Fibroblast of lung (primary cell): Measurements from ENCODE around the gene MSMB. TPM values are rescaled to one million over a fixed set of nuclear protein-coding genes. Genes with fewer than 3 reads are reported as not detected.
"Not testable (repeated sequence)": the region's sequence is repeated elsewhere in the genome, so short reads cannot be mapped to it uniquely, and the experiment has no call there.

ENCODE experiments used
- DNase-seq, 2 donors: peaks; one replicate each; pipeline versions ENCODE4 v3.0.0 to v3.0.0-alpha.2; 2010; ENCODE audit warnings: low read depth in 2 of 2
- H2AFZ ChIP-seq: 2 replicates; pipeline ENCODE4 v1.5.1; 2012; ENCODE audit warnings: low read length, control low read depth, inconsistent platforms
- H3K27ac ChIP-seq: 2 replicates; pipeline ENCODE4 v1.5.1; 2011; ENCODE audit warnings: low read length, control low read depth; ENCODE audit not compliant: insufficient read depth
- H3K27me3 ChIP-seq: 2 replicates; pipeline ENCODE4 v1.5.1; 2011; ENCODE audit warnings: mild to moderate bottlenecking, low read length; ENCODE audit not compliant: control insufficient read depth, insufficient read depth
- H3K36me3 ChIP-seq: 2 replicates; pipeline ENCODE4 v1.5.1; 2011; ENCODE audit warnings: low read length; ENCODE audit not compliant: control insufficient read depth, insufficient read depth
- H3K4me1 ChIP-seq: 2 replicates; pipeline ENCODE4 v1.5.1; 2011; ENCODE audit warnings: low read length; ENCODE audit not compliant: control insufficient read depth, insufficient read depth; ENCODE audit errors: extremely low read depth
- H3K4me2 ChIP-seq: 2 replicates; pipeline ENCODE4 v1.5.1; 2011; ENCODE audit warnings: low read length, control low read depth; ENCODE audit not compliant: insufficient read depth; ENCODE audit errors: extremely low read depth
- H3K4me3 ChIP-seq, 4 experiments: fragments of 200-600 bp in 1 of 4; sonication (generic) in 1 of 4; replicated peaks in 1 of 4; 2 replicates each; pipeline ENCODE4 v1.5.1; 2011 to 2016; ENCODE audit warnings: low read length in 4 of 4, low read depth in 3 of 4, mild to moderate bottlenecking in 3 of 4, control low read depth in 2 of 4, inconsistent platforms in 1 of 4, mixed read lengths in 1 of 4; ENCODE audit not compliant: insufficient read depth in 1 of 4; ENCODE audit errors: control extremely low read depth in 1 of 4
- H3K79me2 ChIP-seq: 2 replicates; pipeline ENCODE4 v1.5.1; 2012; ENCODE audit warnings: mild to moderate bottlenecking, low read length, inconsistent platforms; ENCODE audit not compliant: control insufficient read depth, insufficient read depth
- H3K9ac ChIP-seq: 2 replicates; pipeline ENCODE4 v1.5.1; 2011; ENCODE audit warnings: mild to moderate bottlenecking, low read length, control low read depth; ENCODE audit not compliant: insufficient read depth
- H3K9me3 ChIP-seq: 2 replicates; pipeline ENCODE4 v1.5.1; 2012; ENCODE audit warnings: low read depth, low read length; ENCODE audit not compliant: control insufficient read depth, insufficient read depth
- H4K20me1 ChIP-seq: 2 replicates; pipeline ENCODE4 v1.5.1; 2011; ENCODE audit warnings: low read length; ENCODE audit not compliant: control insufficient read depth, insufficient read depth; ENCODE audit errors: extremely low read depth
- EZH2 ChIP-seq: IDR thresholded peaks from 2 replicates; pipeline ENCODE4 v1.5.1; 2012; ENCODE audit warnings: low read length, control low read depth, mild to moderate bottlenecking; ENCODE audit errors: missing control alignments
- polyA plus RNA-seq, 2 donors: library from polyadenylated mRNA; depleted of rRNA in 1 of 2; stranded (reverse) in 1 of 2; unstranded in 1 of 2; fragments of >200 nt; gene quantifications; 2 replicates each; pipeline ENCODE4 v1.2.1, GENCODE V29; 2011 to 2012; ENCODE audit warnings: missing spikeins in 1 of 2
- total RNA-seq: library from RNA; depleted of rRNA; stranded (reverse); fragments of >200 nt; gene quantifications from 2 replicates; pipeline ENCODE4 v1.2.1, GENCODE V29; 2014
- TF ChIP-seq, protein P1 (sequence below), 2 donors: IDR thresholded peaks in 1 of 2; conservative IDR thresholded peaks in 1 of 2; 1 replicate in 1 of 2; 2 replicates in 1 of 2; pipeline ENCODE4 v1.5.1; 2011 to 2012; ENCODE audit warnings: low read length in 2 of 2, control low read depth in 1 of 2, inconsistent platforms in 1 of 2, low read depth in 1 of 2, mild to moderate bottlenecking in 1 of 2

The MSMB gene
- total and polyA plus RNA-seq, 2 donors (not counting 1 experiment from before 2014, with no cell fraction given): not detected

DNA sequence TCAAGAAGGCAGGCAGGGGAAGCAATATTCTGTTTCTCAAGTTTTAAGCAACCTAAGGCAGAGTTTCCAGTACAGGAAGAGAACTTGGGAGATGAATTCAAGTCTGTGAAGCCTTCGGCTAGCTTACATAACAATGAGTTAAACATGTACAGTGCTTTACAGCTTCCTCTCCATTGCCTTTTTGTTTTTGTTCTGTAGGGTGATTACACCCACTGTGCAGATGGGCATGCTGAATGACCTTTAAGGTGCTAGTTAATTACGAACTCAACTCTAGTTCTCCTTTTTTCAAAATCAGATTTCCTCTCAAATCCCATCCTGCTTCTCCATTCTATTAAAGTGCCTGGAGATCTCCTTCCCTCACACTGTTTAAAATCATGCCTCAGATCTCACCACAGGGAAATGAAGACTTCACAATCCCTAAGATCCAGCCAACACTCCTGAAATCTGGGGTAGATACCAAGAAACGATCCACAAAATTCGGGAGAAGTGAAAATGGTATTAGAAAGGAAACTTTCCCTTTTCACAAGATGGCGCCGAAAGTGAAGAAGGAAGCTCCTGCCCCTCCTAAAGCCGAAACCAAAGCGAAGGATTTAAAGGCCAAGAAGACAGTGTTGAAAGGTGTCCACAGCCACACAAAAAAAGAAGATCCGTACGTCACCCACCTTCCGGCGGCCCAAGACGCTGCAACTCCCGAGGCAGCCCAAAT is 16.8 kb upstream of the MSMB start:
- no peak overlapping the region for H3K9ac ChIP-seq
- TF ChIP-seq, protein P1, sequence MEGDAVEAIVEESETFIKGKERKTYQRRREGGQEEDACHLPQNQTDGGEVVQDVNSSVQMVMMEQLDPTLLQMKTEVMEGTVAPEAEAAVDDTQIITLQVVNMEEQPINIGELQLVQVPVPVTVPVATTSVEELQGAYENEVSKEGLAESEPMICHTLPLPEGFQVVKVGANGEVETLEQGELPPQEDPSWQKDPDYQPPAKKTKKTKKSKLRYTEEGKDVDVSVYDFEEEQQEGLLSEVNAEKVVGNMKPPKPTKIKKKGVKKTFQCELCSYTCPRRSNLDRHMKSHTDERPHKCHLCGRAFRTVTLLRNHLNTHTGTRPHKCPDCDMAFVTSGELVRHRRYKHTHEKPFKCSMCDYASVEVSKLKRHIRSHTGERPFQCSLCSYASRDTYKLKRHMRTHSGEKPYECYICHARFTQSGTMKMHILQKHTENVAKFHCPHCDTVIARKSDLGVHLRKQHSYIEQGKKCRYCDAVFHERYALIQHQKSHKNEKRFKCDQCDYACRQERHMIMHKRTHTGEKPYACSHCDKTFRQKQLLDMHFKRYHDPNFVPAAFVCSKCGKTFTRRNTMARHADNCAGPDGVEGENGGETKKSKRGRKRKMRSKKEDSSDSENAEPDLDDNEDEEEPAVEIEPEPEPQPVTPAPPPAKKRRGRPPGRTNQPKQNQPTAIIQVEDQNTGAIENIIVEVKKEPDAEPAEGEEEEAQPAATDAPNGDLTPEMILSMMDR (conservative IDR thresholded peaks at IDR 0.05 in 1 of 2, IDR thresholded peaks at IDR 0.05 in 1 of 2; ENCODE audit: low read depth in 1 of 2, low read length in 2 of 2): no peak
- no peak for TF ChIP-seq EZH2

GRCh38 chr10:46060706-46061105 is 14.6 kb upstream of the MSMB start:
- Histone ChIP-seq H3K4me1 (no peaks in the 10 kb centered on the region), H3K27me3 (no peaks in the 10 kb centered on the region), H3K27ac (no peak overlapping the region), H4K20me1 (no peaks in the 10 kb centered on the region), H3K36me3 (no peaks in the 10 kb centered on the region), H3K4me2 (no peak overlapping the region), H2AFZ (no peak overlapping the region), H3K79me2 (no peaks in the 10 kb centered on the region), H3K4me3 (no peak overlapping the region), H3K9ac (no peak overlapping the region), H3K9me3 (no peaks in the 10 kb centered on the region)
- DNase-seq: no peak
- TF ChIP-seq, protein P1 (conservative IDR thresholded peaks at IDR 0.05 in 1 of 2, IDR thresholded peaks at IDR 0.05 in 1 of 2; ENCODE audit: low read depth in 1 of 2, low read length in 2 of 2): no peak
- TF ChIP-seq EZH2: no peak

More for the DNA sequence above, 16.8 kb upstream of the MSMB start:
- no peak overlapping the region for H3K4me3 ChIP-seq
- H3K4me1 ChIP-seq: no peaks in the 10 kb centered on the region
- no peak overlapping the region for H3K4me2 ChIP-seq
- H3K36me3 ChIP-seq: no peaks in the 10 kb centered on the region
- no peak overlapping the region for H2AFZ ChIP-seq
- no peaks in the 10 kb centered on the region for H4K20me1 ChIP-seq
- no peaks in the 10 kb centered on the region for H3K27me3 ChIP-seq
- no peaks in the 10 kb centered on the region for H3K79me2 ChIP-seq
- DNase-seq: no peak
- H3K27ac ChIP-seq: no peak overlapping the region
- no peaks in the 10 kb centered on the region for H3K9me3 ChIP-seq

DNA sequence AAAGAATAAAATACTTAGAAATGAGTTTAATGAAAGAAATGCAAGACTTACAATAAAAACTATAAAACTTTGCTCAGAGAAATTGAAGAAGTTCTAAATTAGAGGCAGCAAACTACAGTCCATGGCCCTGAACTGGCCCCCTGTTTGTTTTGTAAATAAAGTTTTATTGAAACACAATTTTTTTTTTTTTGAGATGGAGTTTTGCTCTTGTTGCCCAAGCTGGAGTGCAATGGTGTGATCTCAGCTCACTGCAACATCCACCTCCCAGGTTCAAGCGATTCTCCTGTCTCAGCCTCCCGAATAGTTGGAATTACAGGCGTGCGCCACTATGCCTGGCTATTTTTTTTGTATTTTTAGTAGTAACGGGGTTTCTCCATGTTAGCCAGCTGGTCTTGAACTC is 11.9 kb upstream of the MSMB start:
- not testable (repeated sequence) for DNase-seq, H3K27ac ChIP-seq, H3K4me1 ChIP-seq, H3K4me3 ChIP-seq, H3K36me3 ChIP-seq, H4K20me1 ChIP-seq, H3K9ac ChIP-seq, H3K79me2 ChIP-seq, H3K4me2 ChIP-seq, H3K9me3 ChIP-seq, H3K27me3 ChIP-seq, H2AFZ ChIP-seq
